ENCODE measurements around the gene BTG1. TPM values are rescaled to one million over a fixed set of nuclear protein-coding genes. Genes with fewer than 3 reads are reported as not detected.
A peak's percentile ranks its signal among the peaks of the same experiment; 100 is the strongest.

Gene BTG1
- total and polyA plus RNA-seq, 2 of the 4 experiments (the other 2 are of a cell fraction), result 3.8 to 33.5 TPM

- H2BK5ac ChIP-seq (ENCODE audit: low read depth, low read length, poor library complexity, severe bottlenecking), result no peak overlapping the region
- no peak overlapping the region for H3K4me3 ChIP-seq (ENCODE audit: insufficient read depth, low read depth, low read length)
- dilution Hi-C loops (cut with HindIII; ENCODE audit: low sequenced_read_pairs, unreplicated experiment), result no loop called here
- intact Hi-C loops (cut with micrococcal nuclease), result no loop called here
- in situ Hi-C loops (cut with MboI; ENCODE audit: low sequenced_read_pairs), result no loop called here
- ChIA-PET CTCF (no interaction called here), POLR2A (ENCODE audit: unreplicated experiment) (no interaction called here)
- no peak overlapping the region for H3K27ac ChIP-seq (ENCODE audit: insufficient read depth, low read length)
- no peak overlapping the region for H3K4ac ChIP-seq (ENCODE audit: low read depth, low read length)
- H2AK5ac ChIP-seq (ENCODE audit: low read depth, low read length), result no peak overlapping the region
- H3K4me1 ChIP-seq (ENCODE audit: control insufficient read depth, insufficient read depth, low read length), result peaks cover 2% of the 10 kb centered on the region; the same call in 1 of the 2 replicates
- no peak for TF ChIP-seq CTCF (conservative IDR thresholded peaks at IDR 0.05; ENCODE audit: low read depth, low read length)
- no peak for TF ChIP-seq RCOR1 (IDR thresholded peaks at IDR 0.05; ENCODE audit: insufficient replicate concordance, low read length)
- no peak for TF ChIP-seq FOS (IDR thresholded peaks at IDR 0.05; ENCODE audit: low read depth, low read length)
- TF ChIP-seq CEBPB (IDR thresholded peaks at IDR 0.05; ENCODE audit: low read depth, low read length), result no peak
- TF ChIP-seq ELK1 (IDR thresholded peaks at IDR 0.05; ENCODE audit: borderline replicate concordance, low read depth, low read length), result no peak
- no peak for TF ChIP-seq USF2 (IDR thresholded peaks at IDR 0.05; ENCODE audit: low read depth, low read length)
- TF ChIP-seq RAD21 (IDR thresholded peaks at IDR 0.05; ENCODE audit: low read length), result no peak
- no peak for TF ChIP-seq POLR2A (IDR thresholded peaks at IDR 0.05; ENCODE audit: low read depth, low read length)
- no peak for TF ChIP-seq MXI1 (IDR thresholded peaks at IDR 0.05; ENCODE audit: borderline replicate concordance, low read depth, low read length)
- no peak for TF ChIP-seq MAZ (IDR thresholded peaks at IDR 0.05; ENCODE audit: borderline replicate concordance, low read depth, low read length)
- TF ChIP-seq CHD1 (IDR thresholded peaks at IDR 0.05; ENCODE audit: low read depth, low read length), result no peak
- TF ChIP-seq RFX5 (IDR thresholded peaks at IDR 0.05; ENCODE audit: low read depth, low read length), result no peak
- TF ChIP-seq SMC3 (IDR thresholded peaks at IDR 0.05; ENCODE audit: low read depth, low read length), result no peak
- TF ChIP-seq BHLHE40 (IDR thresholded peaks at IDR 0.05; ENCODE audit: low read depth, low read length), result no peak
- TF ChIP-seq NFE2L2 (IDR thresholded peaks at IDR 0.05; ENCODE audit: low read depth, low read length), result no peak
- TF ChIP-seq MAFK (IDR thresholded peaks at IDR 0.05; ENCODE audit: low read depth, low read length), result no peak
- no peak overlapping the region for H2BK120ac ChIP-seq (ENCODE audit: low read depth, low read length)
- H3K9ac ChIP-seq (ENCODE audit: low read depth, low read length), result no peak overlapping the region
- no peak overlapping the region for H2BK15ac ChIP-seq (ENCODE audit: low read depth, low read length)
- no peaks in the 10 kb centered on the region for H3K79me1 ChIP-seq (ENCODE audit: low read depth in 1 of 2, low read length in 2 of 2)
- no peaks in the 10 kb centered on the region for H3K27me3 ChIP-seq (ENCODE audit: control insufficient read depth, insufficient read depth, low read length)
- H3K9me3 ChIP-seq (ENCODE audit: control insufficient read depth, insufficient read depth, low read length), result no peaks in the 10 kb centered on the region
- no peaks in the 10 kb centered on the region for H3K36me3 ChIP-seq (ENCODE audit: control insufficient read depth, insufficient read depth, low read length)
- H4K20me1 ChIP-seq (ENCODE audit: insufficient read depth, low read length), result no peaks in the 10 kb centered on the region
- H3K23ac ChIP-seq (ENCODE audit: low read depth, low read length), result no peak overlapping the region
- H3K18ac ChIP-seq (ENCODE audit: low read depth, low read length), result peak overlapping the region; percentile 6; the same call in 1 of the 2 replicates
- BruUV-seq (replicated peaks), result no TSS peak
- no peak overlapping the region for H4K91ac ChIP-seq (ENCODE audit: insufficient read depth, low read depth, low read length)
- H3K9me1 ChIP-seq (ENCODE audit: insufficient read depth, low read length), result peaks cover 3% of the 10 kb centered on the region; the same call in 1 of the 2 replicates
- DNase-seq (no peak), ATAC-seq (ENCODE audit: low read depth) (0 out of 2 replicates have a peak, but pooled peaks have one; percentile 21)
- no peak overlapping the region for H4K5ac ChIP-seq (ENCODE audit: low read depth, low read length)
- no peak overlapping the region for H2AK9ac ChIP-seq (replicated peaks; ENCODE audit: low read depth, low read length, poor library complexity)
- H3K56ac ChIP-seq (ENCODE audit: extremely low read depth, insufficient read depth, low read length), result no peak overlapping the region
- H3K4me2 ChIP-seq (ENCODE audit: low read depth, low read length), result no peak overlapping the region; the same call in 1 of the 2 replicates
- 0 out of 2 replicates have a peak overlapping the region, but pooled peaks have one; percentile 1 for H3K14ac ChIP-seq (replicated peaks; ENCODE audit: low read depth, low read length)
- peak overlapping the region; percentile 8 for H2AFZ ChIP-seq (replicated peaks; ENCODE audit: low read length, poor library complexity)
- no peak overlapping the region; a peak in 1 of 4 replicates for H4K8ac ChIP-seq (ENCODE audit: low read depth in 2 of 2, low read length in 2 of 2)
- H2BK20ac ChIP-seq (ENCODE audit: low read depth, low read length), result no peak overlapping the region
- no CpG with 5 or more reads among the region's 6 CpGs for WGBS, 2 experiments (ENCODE audit: extremely low coverage in 2 of 2, insufficient read length in 1 of 2)
Observed at GRCh38 chr12:92158796-92159439, 13.3 kb upstream of the BTG1 start.
